GM12865 (cell line): ENCODE data around the gene L3MBTL1.

Experiments
- DNase-seq: peaks from one replicate; pipeline ENCODE4 v3.0.0; 2010; ENCODE audit warnings: low read depth
- H3K4me3 ChIP-seq: 2 replicates; pipeline ENCODE4 v1.5.1; 2011; ENCODE audit warnings: mild to moderate bottlenecking, low read depth, low read length, control low read depth
- TF ChIP-seq, protein P1 (sequence below): IDR thresholded peaks from 2 replicates; pipeline ENCODE4 v1.5.1; 2011; ENCODE audit warnings: low read length, control low read depth, low read depth, inconsistent platforms; ENCODE audit not compliant: insufficient read depth; ENCODE audit errors: missing control alignments

Gene L3MBTL1

DNA sequence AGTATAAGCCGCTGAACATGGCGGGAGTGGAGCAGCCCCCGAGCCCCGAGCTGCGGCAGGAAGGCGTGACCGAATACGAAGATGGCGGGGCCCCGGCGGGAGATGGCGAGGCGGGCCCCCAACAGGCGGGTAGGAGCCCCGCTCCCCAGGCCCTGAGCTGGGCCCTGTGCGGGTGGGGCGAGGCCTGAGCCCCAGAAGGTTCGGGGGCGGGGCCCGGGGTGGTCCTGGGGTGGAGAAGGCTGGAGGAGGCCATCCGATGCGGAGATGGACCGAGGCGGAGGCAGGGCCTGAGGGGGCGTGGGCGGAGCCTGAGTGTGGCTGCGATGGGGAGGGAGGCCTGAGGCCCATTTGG, 7.1 kb downstream of the L3MBTL1 start:
- TF ChIP-seq, protein P1, sequence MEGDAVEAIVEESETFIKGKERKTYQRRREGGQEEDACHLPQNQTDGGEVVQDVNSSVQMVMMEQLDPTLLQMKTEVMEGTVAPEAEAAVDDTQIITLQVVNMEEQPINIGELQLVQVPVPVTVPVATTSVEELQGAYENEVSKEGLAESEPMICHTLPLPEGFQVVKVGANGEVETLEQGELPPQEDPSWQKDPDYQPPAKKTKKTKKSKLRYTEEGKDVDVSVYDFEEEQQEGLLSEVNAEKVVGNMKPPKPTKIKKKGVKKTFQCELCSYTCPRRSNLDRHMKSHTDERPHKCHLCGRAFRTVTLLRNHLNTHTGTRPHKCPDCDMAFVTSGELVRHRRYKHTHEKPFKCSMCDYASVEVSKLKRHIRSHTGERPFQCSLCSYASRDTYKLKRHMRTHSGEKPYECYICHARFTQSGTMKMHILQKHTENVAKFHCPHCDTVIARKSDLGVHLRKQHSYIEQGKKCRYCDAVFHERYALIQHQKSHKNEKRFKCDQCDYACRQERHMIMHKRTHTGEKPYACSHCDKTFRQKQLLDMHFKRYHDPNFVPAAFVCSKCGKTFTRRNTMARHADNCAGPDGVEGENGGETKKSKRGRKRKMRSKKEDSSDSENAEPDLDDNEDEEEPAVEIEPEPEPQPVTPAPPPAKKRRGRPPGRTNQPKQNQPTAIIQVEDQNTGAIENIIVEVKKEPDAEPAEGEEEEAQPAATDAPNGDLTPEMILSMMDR: no peak
- H3K4me3 ChIP-seq: peak overlapping the region; percentile 75
- DNase-seq: no peak

DNA sequence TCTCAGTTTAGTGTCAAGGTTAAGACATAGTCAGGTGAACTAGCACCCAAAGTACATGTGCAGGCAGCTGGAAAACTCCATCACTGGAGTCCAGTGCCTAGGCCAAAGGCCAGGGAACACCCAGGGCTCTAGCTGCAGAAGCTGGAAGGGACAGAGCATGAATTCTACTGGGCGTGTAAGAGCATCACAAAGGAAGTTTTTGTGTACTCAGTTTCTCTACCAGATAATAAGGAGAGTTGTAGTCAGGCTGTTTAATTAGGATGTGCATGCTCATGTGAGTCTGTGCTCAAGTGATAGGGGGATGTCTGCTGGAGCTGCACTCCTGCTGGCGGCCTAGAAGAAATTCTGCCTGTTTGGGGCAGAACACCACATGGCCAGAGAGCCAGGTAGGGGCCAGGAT, 8.1 kb downstream of the L3MBTL1 start:
- TF ChIP-seq, protein P1: no peak
- DNase-seq: no peak
- no peak overlapping the region; the same call in 1 of the 2 replicates for H3K4me3 ChIP-seq

DNA sequence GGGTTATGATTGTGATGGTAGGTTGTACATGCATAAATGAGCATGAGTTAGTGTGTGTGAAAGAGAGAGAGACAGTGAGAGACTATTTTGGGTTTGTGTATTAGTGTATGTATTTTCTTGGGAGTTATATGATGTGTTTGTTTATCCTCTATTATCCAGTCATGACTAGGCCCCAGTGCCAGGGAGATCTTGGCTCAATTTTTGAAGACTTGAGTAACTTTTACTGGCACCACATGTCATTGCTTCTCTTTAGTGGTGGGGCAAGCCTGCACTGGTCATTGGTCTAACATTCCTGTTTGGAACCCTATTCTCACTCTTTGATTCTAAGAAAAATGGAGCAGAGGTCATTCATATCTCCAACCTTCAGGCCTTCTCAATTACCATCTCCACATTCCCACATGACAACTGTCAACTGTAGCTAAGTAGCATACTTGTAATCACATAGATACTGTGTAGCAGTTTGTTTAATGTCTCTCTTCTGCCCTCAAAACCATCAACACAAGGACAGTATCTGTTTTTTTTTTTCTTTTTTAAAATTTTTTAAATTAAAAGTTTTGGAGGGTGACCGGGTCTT, 8.8 kb downstream of the L3MBTL1 start:
- H3K4me3 ChIP-seq: no peak overlapping the region
- DNase-seq: no peak
- TF ChIP-seq, protein P1: no peak

DNA sequence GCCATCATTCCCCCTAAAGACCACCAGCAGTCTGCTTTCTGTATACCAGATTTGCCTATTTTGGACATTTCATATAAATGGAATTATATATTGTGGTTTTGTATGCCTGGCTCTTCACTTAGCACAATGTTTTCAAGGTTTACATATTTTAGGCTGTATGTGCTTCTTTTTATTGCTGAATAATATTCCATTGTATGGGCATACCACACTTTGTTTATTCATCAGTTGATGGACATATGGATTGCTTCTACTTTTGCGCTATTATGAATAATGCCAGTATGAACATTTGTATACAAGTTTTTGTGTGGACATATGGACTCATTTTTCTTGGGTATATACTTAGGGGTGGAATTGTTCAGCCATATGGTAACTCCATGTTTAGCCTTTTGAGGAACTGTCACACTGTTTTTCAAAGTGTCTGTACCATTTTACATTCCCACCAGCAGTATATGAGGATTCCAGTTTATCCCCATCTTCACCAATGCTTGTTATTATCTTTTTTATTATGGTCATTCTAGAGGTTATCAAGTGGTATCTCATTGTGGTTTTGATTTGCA, 12.7 kb downstream of the L3MBTL1 start:
- no peak for DNase-seq
- no peak overlapping the region for H3K4me3 ChIP-seq
- TF ChIP-seq, protein P1: no peak

DNA sequence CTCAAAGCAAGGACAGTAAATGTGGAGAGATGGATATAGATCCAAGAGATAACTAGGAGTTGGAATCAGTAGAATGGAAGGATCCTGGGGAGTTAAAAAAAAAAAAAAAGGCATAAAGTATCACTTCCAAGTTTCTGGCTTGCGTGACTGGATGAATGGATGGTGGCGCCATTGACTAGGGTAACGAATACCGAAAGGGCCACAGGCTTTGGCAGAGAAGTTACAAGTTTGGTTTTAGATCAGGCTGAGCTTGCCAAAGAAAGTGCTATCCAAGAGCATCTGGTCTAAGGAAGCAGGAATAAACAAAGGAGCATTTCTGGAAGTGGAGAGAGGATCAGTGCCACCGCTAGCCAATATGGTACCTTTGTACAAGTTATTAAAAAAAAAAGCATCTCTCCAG, 17.5 kb downstream of the L3MBTL1 start:
- H3K4me3 ChIP-seq: no peak overlapping the region
- DNase-seq: no peak
- TF ChIP-seq, protein P1: no peak

DNA sequence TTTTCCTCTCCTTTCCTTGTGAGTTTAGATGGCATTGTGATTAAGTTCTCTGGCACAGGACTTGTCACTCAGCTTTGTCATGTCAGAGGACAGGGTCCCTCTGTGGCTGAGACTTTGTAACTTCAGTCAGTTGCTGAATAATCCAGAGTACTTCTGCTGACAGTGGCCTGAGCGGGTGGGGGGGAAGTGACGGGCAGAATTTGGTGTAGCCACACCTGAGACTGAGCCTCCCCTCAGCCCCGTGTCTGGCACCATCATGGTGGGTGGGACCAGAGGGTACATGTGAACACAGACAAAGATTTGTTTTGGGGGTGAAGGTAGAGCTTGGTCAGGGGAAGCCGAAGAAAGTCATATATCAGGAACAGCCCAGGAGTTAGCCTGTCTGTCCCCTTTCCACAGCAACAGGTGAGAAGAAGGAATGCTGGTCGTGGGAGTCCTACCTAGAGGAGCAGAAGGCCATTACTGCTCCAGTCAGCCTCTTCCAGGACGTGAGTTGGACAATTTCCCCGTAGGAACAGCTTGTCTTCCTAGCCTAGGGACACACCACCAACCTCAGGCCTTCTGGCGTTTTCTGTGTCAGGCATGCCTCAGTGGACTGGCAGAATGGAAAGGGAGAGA, 20.9 kb downstream of the L3MBTL1 start:
- TF ChIP-seq, protein P1: no peak
- DNase-seq: no peak
- no peak overlapping the region for H3K4me3 ChIP-seq
